Adrenal gland (tissue), 12 donors: ENCODE measurements around the gene MACROD2. TPM values are rescaled to one million over a fixed set of nuclear protein-coding genes. Genes with fewer than 3 reads are reported as not detected.

ENCODE experiments used
- DNase-seq, 7 donors: peaks; one replicate each; pipeline ENCODE4 v3.0.0-alpha.2; 2019 to 2020
- H3K27ac ChIP-seq, 5 donors: fragments of 200-600 bp; sonication (generic) in 4 of 5; 1 replicate in 3 of 5; 2 replicates in 2 of 5; pipeline versions ENCODE4 v1.5.1 to v1.8.0; 2016 to 2020; ENCODE audit warnings: mild to moderate bottlenecking in 1 of 5
- H3K27me3 ChIP-seq: fragments of 200-600 bp; 2 replicates; pipeline ENCODE4 v1.8.0; 2021
- H3K36me3 ChIP-seq, 2 donors: fragments of 200-600 bp; replicated peaks in 1 of 2; 1 replicate in 1 of 2; 2 replicates in 1 of 2; pipeline versions ENCODE4 v1.5.1 to v1.8.0; 2018 to 2022
- H3K4me1 ChIP-seq, 2 donors: fragments of 200-600 bp; replicated peaks in 1 of 2; 1 replicate in 1 of 2; 2 replicates in 1 of 2; pipeline versions ENCODE4 v1.5.1 to v1.8.0; 2018 to 2021
- H3K4me3 ChIP-seq, 4 donors: fragments of 200-600 bp; sonication (generic) in 3 of 4; one replicate each; pipeline ENCODE4 v1.5.1; 2016 to 2018
- H3K9me3 ChIP-seq, 3 donors: fragments of 200-600 bp; sonication (generic) in 1 of 3; replicated peaks in 1 of 3; 1 replicate in 2 of 3; 2 replicates in 1 of 3; pipeline versions ENCODE4 v1.5.1 to v1.8.0; 2016 to 2021
- POLR2A ChIP-seq, 2 donors: fragments of 450-650 bp; IDR thresholded peaks; one replicate each; pipeline ENCODE4 v1.6.1; 2017; ENCODE audit warnings: antibody characterized with exemption in 2 of 2, mild to moderate bottlenecking in 2 of 2, moderate library complexity in 1 of 2
- WGBS, 4 donors: extraction: QIAGEN DNeasy Blood & Tissue Kit in 2 of 4; methylation state at CpG; one replicate each; pipeline versions ENCODE4 v1.1.5 to v1.1.7; 2013 to 2017; 5-methylcytosine and 5-hydroxymethylcytosine counted together
- intact Hi-C, 2 donors: fragments of 100-400 bp; cut with DNase I; formaldehyde crosslinking; loops; one replicate each; pipeline versions ENCODE4 v1.14.1 to v1.15.0; 2022 to 2023
- polyA plus RNA-seq, 3 donors: library from polyadenylated mRNA; stranded (reverse); fragments of 200-250 nt in 2 of 3; fragments of 350-450 nt in 1 of 3; fragmentation: Illumina TruSeq in 1 of 3; extraction: RNeasy Lipid Tissue Mini Kit (QIAGEN cat#74804) in 1 of 3; gene quantifications; one replicate each; pipeline ENCODE4 v1.2.3, GENCODE V29; 2013 to 2014
- total RNA-seq, 9 donors: library from RNA; depleted of rRNA in 4 of 9; stranded (reverse); fragments of >200 nt in 4 of 9; fragments of 120-200 nt in 1 of 9; fragmentation: NEBNext Ultra II Directional in 1 of 9; extraction: Animal tissue kit (Norgen Biotek cat#: 25700) in 1 of 9; gene quantifications; one replicate each; pipeline versions ENCODE4 v1.1.0 to v1.2.4, GENCODE V29; 2013 to 2023
- TF ChIP-seq, protein P1 (sequence below), 6 experiments: fragments of 450-650 bp in 4 of 6; fragments of 200-600 bp in 2 of 6; sonication (generic) in 1 of 6; IDR thresholded peaks; 1 replicate in 5 of 6; 2 replicates in 1 of 6; pipeline versions ENCODE4 v1.5.1 to v1.8.0; 2016 to 2021; ENCODE audit warnings: antibody characterized with exemption in 6 of 6, mild to moderate bottlenecking in 2 of 6, moderate library complexity in 1 of 6
- donor health status: healthy with polysubstance abuse.
- donor health status: Bipolar disorder and iron deficiency.
- donor health status: DM: yes; HTN: yes; CAD: no.
- donor health status: DM: no; HTN: no; CAD: no.
- donor health status: DM: no; HTN: no; CAD: no.
- donor health status: DM: yes; HTN: yes; CAD: no.

Gene MACROD2
- total and polyA plus RNA-seq, 12 donors: 1.1 to 21.2 (median 6.4) TPM

DNA sequence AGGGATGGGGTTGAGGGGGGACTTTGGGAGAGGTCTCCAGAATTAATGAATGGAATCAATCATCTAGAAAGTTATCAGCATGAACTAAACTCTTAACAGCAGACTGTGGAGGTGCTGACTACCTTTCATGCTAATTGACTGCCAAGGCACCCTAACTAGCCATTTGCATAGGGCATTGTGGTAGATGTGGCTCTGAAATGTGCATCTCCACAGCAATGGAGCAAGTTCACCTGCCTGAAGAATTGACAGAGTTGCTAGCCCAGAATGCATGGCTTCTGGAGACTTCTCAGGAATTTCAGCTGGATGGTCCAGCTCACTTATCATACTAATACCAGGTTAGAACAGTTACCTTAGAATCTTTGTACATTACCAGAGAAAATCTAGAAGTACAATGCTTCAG is 1832.3 kb downstream of the MACROD2 start:
- Histone ChIP-seq H3K4me1 (no peaks in the 10 kb centered on the region), H3K4me3 (no peak overlapping the region), H3K9me3 (no peaks in the 10 kb centered on the region), H3K27ac (no peak overlapping the region), H3K27me3 (no peaks in the 10 kb centered on the region), H3K36me3 (no peaks in the 10 kb centered on the region)
- intact Hi-C loops: no loop called here
- TF ChIP-seq, protein P1, sequence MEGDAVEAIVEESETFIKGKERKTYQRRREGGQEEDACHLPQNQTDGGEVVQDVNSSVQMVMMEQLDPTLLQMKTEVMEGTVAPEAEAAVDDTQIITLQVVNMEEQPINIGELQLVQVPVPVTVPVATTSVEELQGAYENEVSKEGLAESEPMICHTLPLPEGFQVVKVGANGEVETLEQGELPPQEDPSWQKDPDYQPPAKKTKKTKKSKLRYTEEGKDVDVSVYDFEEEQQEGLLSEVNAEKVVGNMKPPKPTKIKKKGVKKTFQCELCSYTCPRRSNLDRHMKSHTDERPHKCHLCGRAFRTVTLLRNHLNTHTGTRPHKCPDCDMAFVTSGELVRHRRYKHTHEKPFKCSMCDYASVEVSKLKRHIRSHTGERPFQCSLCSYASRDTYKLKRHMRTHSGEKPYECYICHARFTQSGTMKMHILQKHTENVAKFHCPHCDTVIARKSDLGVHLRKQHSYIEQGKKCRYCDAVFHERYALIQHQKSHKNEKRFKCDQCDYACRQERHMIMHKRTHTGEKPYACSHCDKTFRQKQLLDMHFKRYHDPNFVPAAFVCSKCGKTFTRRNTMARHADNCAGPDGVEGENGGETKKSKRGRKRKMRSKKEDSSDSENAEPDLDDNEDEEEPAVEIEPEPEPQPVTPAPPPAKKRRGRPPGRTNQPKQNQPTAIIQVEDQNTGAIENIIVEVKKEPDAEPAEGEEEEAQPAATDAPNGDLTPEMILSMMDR (IDR thresholded peaks at IDR 0.05): no peak
- no peak for TF ChIP-seq POLR2A (IDR thresholded peaks at IDR 0.05)
- DNase-seq: no peak

DNA sequence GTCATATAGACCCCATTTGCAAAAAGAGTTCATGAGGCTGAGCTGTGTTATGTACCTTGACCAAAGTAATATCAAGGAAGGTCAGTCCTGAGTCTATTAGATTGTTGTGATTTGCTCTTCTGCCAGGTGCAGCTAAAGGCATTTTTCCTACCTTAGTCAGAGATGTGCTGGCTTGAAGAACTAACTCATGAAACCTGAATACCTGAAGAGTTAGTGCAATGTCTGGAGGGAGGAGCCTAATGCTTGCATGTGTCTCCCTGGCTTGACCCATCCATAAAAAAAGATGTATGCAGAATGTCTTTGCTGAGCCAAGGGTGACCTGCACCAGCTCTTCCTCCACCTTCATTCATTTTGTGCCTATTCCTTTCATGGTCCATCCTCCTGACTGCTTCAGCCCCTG is 1835.9 kb downstream of the MACROD2 start:
- Histone ChIP-seq H3K27me3 (no peaks in the 10 kb centered on the region), H3K27ac (no peak overlapping the region), H3K4me3 (no peak overlapping the region), H3K4me1 (no peaks in the 10 kb centered on the region), H3K36me3 (no peaks in the 10 kb centered on the region), H3K9me3 (no peaks in the 10 kb centered on the region)
- no peak for DNase-seq
- intact Hi-C loops: no loop called here
- no peak for TF ChIP-seq POLR2A (IDR thresholded peaks at IDR 0.05)

DNA sequence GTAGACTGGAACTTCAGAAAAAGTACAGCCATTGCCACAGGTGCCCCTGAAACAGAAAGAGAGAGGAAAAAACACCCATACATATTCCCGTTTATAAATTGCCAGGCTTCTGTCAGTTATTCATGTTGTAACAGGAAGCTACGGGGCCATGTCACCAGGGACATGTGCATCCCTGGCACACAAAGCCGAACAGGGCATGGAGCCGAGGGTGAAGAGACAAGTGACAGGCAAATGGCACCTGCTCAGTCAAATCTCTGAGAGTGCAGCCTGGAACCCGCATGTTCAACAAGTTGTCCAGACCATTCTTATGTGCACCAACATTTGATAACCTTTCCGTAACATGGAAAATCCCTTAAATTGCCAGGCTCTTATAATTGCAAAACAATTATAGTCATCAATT is 1837.2 kb downstream of the MACROD2 start:
- H3K4me3 ChIP-seq: no peak overlapping the region
- 82 to 88% (median 83%) methylated on average over 6 of the region's 6 CpGs for WGBS, 4 donors
- intact Hi-C loops: no loop called here
- H3K27ac ChIP-seq: no peak overlapping the region
- H3K4me1 ChIP-seq: no peaks in the 10 kb centered on the region
- no peaks in the 10 kb centered on the region for H3K9me3 ChIP-seq
- TF ChIP-seq, protein P1 (IDR thresholded peaks at IDR 0.05): no peak
- no peaks in the 10 kb centered on the region for H3K27me3 ChIP-seq
- no peaks in the 10 kb centered on the region for H3K36me3 ChIP-seq
- DNase-seq: no peak

DNA sequence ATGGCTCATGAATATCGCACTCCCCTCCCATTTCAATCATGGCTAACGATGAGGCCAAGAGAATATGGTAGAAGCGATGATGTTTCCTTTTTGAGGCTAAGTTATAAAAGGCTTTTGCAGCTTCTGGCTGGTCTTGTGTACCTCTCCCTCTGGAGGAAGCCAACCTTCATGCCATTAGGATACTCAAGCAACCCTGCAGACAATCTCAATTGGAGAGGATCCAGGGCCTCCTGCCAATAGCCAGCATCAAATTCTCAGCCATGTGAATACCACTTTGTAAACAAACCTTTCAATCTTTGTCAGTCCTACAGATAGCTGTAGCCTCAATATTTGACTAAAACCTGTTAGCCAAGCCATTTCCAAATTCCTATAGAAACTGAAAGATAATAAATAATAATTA is 1839.5 kb downstream of the MACROD2 start:
- intact Hi-C loops: no loop called here
- H3K9me3 ChIP-seq: no peaks in the 10 kb centered on the region
- TF ChIP-seq, protein P1 (IDR thresholded peaks at IDR 0.05): no peak
- H3K4me3 ChIP-seq: no peak overlapping the region
- no peak for DNase-seq
- 89 to 98% (median 96%) methylated on average over 3 of the region's 3 CpGs for WGBS, 4 donors
- no peaks in the 10 kb centered on the region for H3K27me3 ChIP-seq
- H3K27ac ChIP-seq: no peak overlapping the region
- no peaks in the 10 kb centered on the region for H3K4me1 ChIP-seq
- no peaks in the 10 kb centered on the region for H3K36me3 ChIP-seq

DNA sequence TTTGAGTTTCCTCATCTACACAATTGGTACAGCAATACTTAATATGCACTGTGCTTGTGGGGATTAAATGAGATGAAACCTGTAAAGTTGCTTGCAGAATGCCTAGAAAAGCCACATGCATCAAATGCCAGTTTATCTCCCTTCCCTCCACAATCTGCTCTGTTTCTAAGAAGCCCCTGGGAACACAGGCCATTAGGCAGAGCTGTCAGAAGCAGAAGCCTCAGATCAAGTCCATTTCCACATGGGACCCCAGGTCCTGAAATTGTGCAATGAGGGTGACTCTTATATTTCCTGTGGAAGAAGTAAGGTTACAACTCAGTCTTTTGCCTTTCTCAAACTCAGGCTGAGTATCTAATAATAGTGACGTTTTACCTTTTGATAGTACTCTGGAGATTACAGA is 1840.5 kb downstream of the MACROD2 start:
- no peaks in the 10 kb centered on the region for H3K27me3 ChIP-seq
- WGBS, 4 donors: 50 to 73% (median 54%) methylated on average over 1 of the region's 1 CpG
- DNase-seq: no peak
- TF ChIP-seq POLR2A (IDR thresholded peaks at IDR 0.05): no peak
- TF ChIP-seq, protein P1 (IDR thresholded peaks at IDR 0.05): no peak
- no peak overlapping the region for H3K27ac ChIP-seq
- no peaks in the 10 kb centered on the region for H3K36me3 ChIP-seq
- intact Hi-C loops: no loop called here
- no peak overlapping the region for H3K4me3 ChIP-seq
- H3K4me1 ChIP-seq: no peaks in the 10 kb centered on the region
- no peaks in the 10 kb centered on the region for H3K9me3 ChIP-seq
